Activated T-helper 9 cell treated with anti-CD3 and anti-CD28 coated beads, Interleukin-2, amount 50 U/mL, for 16 hours (primary cell): ENCODE data around the gene CNNM1.

Experiments
- DNase-seq: peaks from one replicate; pipeline ENCODE4 v3.0.0-alpha.2; 2020; ENCODE audit warnings: low read depth

The CNNM1 gene

GRCh38 chr10:99374526-99374925 lies 45.4 kb downstream of the CNNM1 start:
- no peak for DNase-seq

GRCh38 chr10:99374972-99375371 lies 45.8 kb downstream of the CNNM1 start:
- DNase-seq = no peak

- DNase-seq = no peak
Measured at GRCh38 chr10:99375426-99375825, 46.3 kb downstream of the CNNM1 start.

DNA sequence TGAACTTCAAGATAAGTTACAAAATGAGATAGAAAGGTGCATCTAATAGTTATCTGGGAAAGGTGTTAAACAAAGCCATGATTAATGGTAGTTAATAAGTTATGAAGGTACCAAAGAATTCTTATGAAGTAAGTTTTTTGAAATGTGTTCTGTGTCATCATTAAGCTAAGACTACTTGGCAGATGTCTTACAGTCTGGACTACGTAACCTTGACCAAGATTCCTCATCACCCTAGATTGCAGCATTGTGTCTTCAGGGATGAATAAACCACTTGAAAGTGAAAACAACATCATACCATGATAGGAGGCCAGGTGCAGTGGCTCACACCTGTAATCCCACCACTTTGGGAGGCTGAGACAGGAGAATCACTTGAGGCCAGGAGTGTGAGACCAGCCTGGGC lies 53.0 kb downstream of the CNNM1 start:
- no peak for DNase-seq

GRCh38 chr10:99387071-99387470 lies 57.9 kb downstream of the CNNM1 start:
- DNase-seq = no peak

- DNase-seq = no peak
Measured at GRCh38 chr10:99387541-99387940, 58.4 kb downstream of the CNNM1 start.

DNA sequence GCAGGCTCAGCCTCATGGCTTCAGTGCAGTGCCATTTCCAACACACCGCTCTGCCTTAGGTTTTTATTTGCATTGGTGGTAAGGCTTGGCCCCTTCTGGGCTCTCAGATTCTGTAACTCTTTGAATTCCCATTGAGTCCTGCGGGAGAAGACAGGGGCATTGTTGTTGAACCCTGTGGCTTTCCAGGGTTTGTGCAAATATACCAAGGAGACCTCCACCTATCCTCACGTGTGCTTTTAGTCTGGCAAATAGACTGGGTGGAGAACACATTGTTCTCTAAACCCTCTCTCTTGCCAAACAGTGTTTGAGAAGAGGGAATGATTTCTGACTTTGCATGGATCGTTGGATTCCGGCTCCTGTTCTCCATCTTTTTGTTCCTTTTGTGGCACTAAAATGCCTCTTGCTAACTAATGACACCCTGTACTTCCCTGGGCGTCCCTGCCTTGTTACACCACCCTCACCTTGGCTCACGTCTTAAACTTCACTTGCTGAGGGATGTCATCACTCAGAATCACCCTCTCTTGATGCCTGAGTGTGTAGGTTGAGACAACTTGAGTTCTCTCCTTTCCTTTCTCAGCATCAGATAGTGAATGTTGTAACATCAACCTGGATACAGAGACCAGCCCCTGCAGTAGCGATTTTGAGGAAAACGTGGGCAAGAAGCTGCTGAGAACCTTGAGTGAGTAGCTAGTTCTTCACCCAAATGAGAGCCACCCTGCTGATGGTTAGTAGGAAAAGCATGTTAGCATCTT lies 60.7 kb downstream of the CNNM1 start:
- no peak for DNase-seq

DNA sequence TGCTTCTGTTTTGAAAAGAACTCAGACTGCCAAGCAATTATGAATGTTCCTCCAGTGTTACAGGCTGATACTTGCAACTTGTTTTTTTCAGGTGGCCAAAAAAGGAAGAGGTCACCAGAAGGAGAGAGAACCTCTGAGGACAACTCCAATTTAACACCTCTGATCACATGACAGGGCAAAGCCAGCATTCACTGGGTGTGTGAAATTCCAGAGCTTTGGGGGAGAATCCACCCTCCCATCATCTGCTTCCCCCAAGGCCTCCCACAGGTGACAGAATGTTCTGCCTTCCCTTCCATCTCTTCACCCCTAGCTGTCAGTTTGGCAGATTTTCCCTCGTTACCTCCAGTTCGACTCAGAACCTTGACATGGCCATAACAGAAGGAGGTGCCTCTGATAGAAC lies 62.2 kb downstream of the CNNM1 start:
- DNase-seq = no peak

DNA sequence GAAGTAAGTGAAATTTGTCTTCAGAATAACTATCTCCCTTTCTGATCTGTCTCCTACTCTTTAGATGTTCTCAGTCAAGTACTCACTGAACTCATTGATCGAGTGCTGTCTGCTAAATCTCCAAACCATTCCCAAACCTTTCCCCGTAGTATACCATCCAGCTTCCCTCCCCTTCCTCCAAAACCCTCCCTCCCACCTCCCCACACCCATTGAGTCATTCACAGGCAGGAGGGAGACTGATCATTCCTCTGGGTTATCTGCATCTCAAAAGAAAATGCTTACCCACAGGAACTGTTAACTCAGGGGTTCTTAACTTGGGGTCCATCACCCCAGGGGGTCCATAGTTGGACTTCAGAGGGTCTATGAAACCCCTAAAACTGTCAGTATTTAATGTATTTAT lies 63.9 kb downstream of the CNNM1 start:
- DNase-seq = no peak

- DNase-seq = no peak
Measured at GRCh38 chr10:99393683-99394082, 64.5 kb downstream of the CNNM1 start.

- no peak for DNase-seq
Measured at GRCh38 chr10:99394256-99394655, 65.1 kb downstream of the CNNM1 start.

- no peak for DNase-seq
Measured at GRCh38 chr10:99394761-99395386, 65.7 kb downstream of the CNNM1 start.

DNA sequence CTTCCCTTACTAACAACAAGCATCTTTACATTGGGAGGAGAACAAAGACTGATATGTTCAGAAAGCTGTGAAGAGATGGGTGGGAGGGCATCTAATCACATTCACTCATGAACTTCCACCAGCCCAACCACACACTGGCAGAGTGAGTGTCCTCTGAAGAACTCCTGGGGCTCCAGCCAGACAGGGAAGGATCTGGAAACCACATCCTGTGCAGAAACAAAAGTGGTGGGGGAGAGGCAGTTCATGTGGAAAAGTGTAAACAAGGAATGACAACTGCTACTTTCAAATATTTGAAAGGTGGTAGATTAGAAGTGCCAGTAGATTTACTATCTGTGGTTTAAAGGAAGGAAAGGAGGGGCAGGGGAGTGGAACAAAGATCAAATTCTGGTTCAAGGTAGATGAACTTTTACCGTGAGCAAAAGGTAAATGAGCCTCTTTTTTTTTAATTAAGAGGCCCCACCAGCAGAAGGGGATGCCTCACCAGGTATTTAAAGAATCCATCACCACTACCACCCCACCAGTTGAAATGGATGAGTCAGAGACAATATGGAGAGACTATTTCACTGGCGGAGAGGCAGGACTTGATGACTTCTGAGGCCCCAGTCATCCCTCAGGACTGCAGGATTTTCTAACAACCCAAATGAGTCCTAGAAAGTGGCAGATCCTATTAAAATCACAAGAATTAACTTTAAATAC lies 66.7 kb downstream of the CNNM1 start:
- DNase-seq = no peak

- DNase-seq = no peak
Measured at GRCh38 chr10:99396471-99396870, 67.3 kb downstream of the CNNM1 start.

DNA sequence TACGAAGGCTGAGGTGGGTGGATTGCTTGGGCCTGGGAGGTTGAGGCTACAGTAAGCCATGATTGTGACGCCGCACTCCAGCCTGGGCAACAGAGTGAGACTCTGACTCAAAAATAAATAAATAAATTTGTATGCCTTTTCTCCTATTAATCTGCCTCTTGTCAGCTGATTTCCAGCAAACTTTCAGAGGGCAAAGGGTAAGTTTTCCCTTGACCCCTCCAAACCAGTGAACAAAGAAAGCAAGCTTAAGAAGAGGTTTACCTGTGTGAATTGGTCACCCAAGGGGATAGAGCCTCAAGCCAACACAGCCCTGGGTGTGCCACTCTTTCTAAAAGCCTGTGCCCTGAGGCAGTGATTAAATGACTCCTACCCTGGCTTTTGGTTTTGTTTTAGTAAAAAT lies 70.5 kb downstream of the CNNM1 start:
- no peak for DNase-seq

- no peak for DNase-seq
Measured at GRCh38 chr10:99403674-99404073, 74.5 kb downstream of the CNNM1 start.

GRCh38 chr10:99406149-99406548 lies 77.0 kb downstream of the CNNM1 start:
- DNase-seq = no peak

DNA sequence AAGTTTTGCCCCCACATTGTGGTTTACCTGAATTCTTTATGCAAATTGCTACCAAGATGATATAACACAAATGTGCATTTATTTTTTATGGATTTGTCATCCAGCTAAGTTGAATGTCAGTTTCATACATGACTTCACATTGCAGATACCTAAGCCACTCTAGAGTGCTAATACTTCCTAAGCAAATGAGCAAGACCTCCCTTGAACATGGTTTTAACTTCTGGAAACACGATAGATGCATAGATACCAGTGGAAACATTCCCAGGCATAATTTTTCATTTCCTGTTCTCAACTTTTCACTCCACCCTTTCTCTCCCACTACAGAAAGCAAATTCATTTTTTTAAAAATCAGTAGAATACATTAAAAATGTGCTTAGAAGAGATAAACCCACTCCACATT lies 81.0 kb downstream of the CNNM1 start:
- DNase-seq = no peak

GRCh38 chr10:99410876-99411275 lies 81.7 kb downstream of the CNNM1 start:
- no peak for DNase-seq

GRCh38 chr10:99411546-99411945 lies 82.4 kb downstream of the CNNM1 start:
- DNase-seq = no peak

DNA sequence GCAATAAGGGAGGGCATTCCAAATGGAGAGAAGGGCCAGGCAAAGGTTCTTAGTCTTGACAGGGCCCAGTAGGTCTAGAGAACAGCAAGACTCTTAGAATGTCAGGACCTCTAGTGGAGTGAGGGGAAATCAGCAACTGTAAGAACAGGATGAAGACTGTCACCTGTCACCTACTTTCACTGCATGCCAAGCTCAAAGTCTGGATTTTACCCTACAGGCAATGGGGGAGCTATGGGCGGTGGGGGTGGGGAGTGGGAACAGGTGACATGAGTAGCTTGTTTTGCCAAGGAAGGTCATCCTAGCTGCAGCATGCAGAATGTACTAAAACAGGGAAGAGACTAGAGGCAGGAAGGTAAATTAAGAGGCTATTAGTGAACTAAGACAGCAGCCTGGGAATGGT lies 82.9 kb downstream of the CNNM1 start:
- DNase-seq = no peak

- no peak for DNase-seq
Measured at GRCh38 chr10:99418910-99419624, 89.9 kb downstream of the CNNM1 start.

DNA sequence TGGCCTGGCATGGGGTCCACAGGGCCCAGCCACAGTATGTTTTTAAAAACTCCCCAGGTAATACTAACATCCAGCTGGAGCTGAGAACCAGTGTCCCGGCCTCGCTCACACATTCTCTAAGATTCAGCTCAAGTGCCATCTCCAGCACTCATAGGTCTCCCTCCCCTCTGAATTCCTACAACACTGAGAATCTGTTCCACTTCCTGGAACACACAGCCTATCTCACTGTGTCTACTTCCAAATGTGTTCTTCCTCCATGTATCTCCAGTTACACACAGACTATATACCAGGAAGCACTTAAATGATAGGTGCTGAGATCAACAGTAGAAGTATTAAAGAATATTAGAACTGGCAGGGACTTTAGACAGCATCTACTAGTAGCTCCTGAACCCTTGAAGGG lies 90.5 kb downstream of the CNNM1 start:
- DNase-seq = no peak
